MM.1S (cell line): ENCODE measurements around the gene ANO2.
A peak's percentile ranks its signal among the peaks of the same experiment; 100 is the strongest.

Source experiments
- DNase-seq: peaks from one replicate; pipeline ENCODE4 v3.0.0-alpha.2; 2015
- H2AFZ ChIP-seq: fragments of 300-600 bp; sonication (generic); 2 replicates; pipeline ENCODE4 v1.6.0; 2016; ENCODE audit warnings: antibody characterized with exemption, low read length
- H3F3A ChIP-seq: fragments of 300-600 bp; sonication (generic); 2 replicates; pipeline ENCODE4 v1.6.1; 2016; ENCODE audit warnings: mild to moderate bottlenecking, antibody characterized with exemption, low read length, moderate library complexity, mixed read lengths; ENCODE audit not compliant: insufficient read depth
- H3K27ac ChIP-seq: fragments of 300-600 bp; sonication (generic); 2 replicates; pipeline ENCODE4 v1.5.1; 2016; ENCODE audit warnings: mild to moderate bottlenecking, low read length
- H3K27me3 ChIP-seq: fragments of 300-600 bp; sonication (generic); replicated peaks from 2 replicates; pipeline ENCODE4 v1.6.0; 2016; ENCODE audit warnings: low read length; ENCODE audit not compliant: insufficient read depth
- H3K36me3 ChIP-seq: fragments of 300-600 bp; sonication (generic); replicated peaks from 2 replicates; pipeline ENCODE4 v1.6.1; 2016; ENCODE audit warnings: mild to moderate bottlenecking, low read length, mixed read lengths; ENCODE audit not compliant: insufficient read depth
- H3K4me1 ChIP-seq: fragments of 300-600 bp; sonication (generic); 2 replicates; pipeline ENCODE4 v1.6.1; 2016; ENCODE audit warnings: low read length, mixed read lengths
- H3K4me2 ChIP-seq: fragments of 300-600 bp; sonication (generic); 2 replicates; pipeline ENCODE4 v1.6.0; 2016; ENCODE audit warnings: low read depth, low read length
- H3K4me3 ChIP-seq: fragments of 300-600 bp; sonication (generic); 2 replicates; pipeline ENCODE4 v1.5.1; 2016; ENCODE audit warnings: low read length, mixed read lengths
- H3K79me2 ChIP-seq: fragments of 300-600 bp; sonication (generic); 2 replicates; pipeline ENCODE4 v1.6.1; 2016; ENCODE audit warnings: mixed run types, low read length, mixed read lengths
- H3K9ac ChIP-seq: fragments of 300-600 bp; sonication (generic); 2 replicates; pipeline ENCODE4 v1.6.1; 2016; ENCODE audit warnings: low read length, mixed read lengths
- H3K9me2 ChIP-seq: fragments of 300-600 bp; sonication (generic); replicated peaks from 2 replicates; pipeline ENCODE4 v1.6.1; 2016; ENCODE audit warnings: mild to moderate bottlenecking, low read length, mixed read lengths; ENCODE audit not compliant: insufficient read depth
- H3K9me3 ChIP-seq: fragments of 300-600 bp; sonication (generic); replicated peaks from 2 replicates; pipeline ENCODE4 v1.6.1; 2016; ENCODE audit warnings: mild to moderate bottlenecking, low read length, mixed read lengths; ENCODE audit not compliant: insufficient read depth
- H4K20me1 ChIP-seq: fragments of 300-600 bp; sonication (generic); 2 replicates; pipeline ENCODE4 v1.6.1; 2016; ENCODE audit warnings: mild to moderate bottlenecking, low read length, moderate library complexity, mixed read lengths; ENCODE audit not compliant: insufficient read depth
- CTCF ChIP-seq: fragments of 300-600 bp; sonication (generic); IDR thresholded peaks from 2 replicates; pipeline ENCODE4 v1.5.1; 2016; ENCODE audit warnings: antibody characterized with exemption, low read length, mixed read lengths
- EZH2 ChIP-seq: fragments of 300-600 bp; sonication (generic); optimal IDR thresholded peaks from 2 replicates; pipeline ENCODE3; 2017; ENCODE audit warnings: low read depth, mild to moderate bottlenecking, antibody characterized with exemption, low read length, mixed read lengths
- EZH2phosphoT487 ChIP-seq: fragments of 300-600 bp; sonication (generic); IDR thresholded peaks from 2 replicates; pipeline ENCODE4 v1.6.1; 2018; ENCODE audit warnings: antibody characterized with exemption, low read length

Gene ANO2

GRCh38 chr12:5713599-5714081 lies 231.4 kb downstream of the ANO2 start:
- DNase-seq = no peak
- H3K4me2 ChIP-seq = no peak overlapping the region
- no peak for TF ChIP-seq EZH2phosphoT487
- TF ChIP-seq EZH2 = no peak
- no peak for TF ChIP-seq CTCF
- H3K9me2 ChIP-seq = no peaks in the 10 kb centered on the region
- no peaks in the 10 kb centered on the region for H3K79me2 ChIP-seq
- no peaks in the 10 kb centered on the region for H3K36me3 ChIP-seq
- no peaks in the 10 kb centered on the region for H3K4me1 ChIP-seq
- H3K9me3 ChIP-seq = no peaks in the 10 kb centered on the region
- no peak overlapping the region for H3K4me3 ChIP-seq
- no peak overlapping the region for H3K27ac ChIP-seq
- no peak overlapping the region for H2AFZ ChIP-seq
- H3K27me3 ChIP-seq = no peaks in the 10 kb centered on the region
- no peaks in the 10 kb centered on the region for H4K20me1 ChIP-seq
- no peak overlapping the region for H3K9ac ChIP-seq
- no peaks in the 10 kb centered on the region for H3F3A ChIP-seq

- no peak overlapping the region for H3K9ac ChIP-seq
- no peaks in the 10 kb centered on the region for H3K9me2 ChIP-seq
- H3K36me3 ChIP-seq = no peaks in the 10 kb centered on the region
- TF ChIP-seq CTCF (no peak), EZH2phosphoT487 (no peak), EZH2 (no peak)
- H3F3A ChIP-seq = no peaks in the 10 kb centered on the region
- H2AFZ ChIP-seq = 0 out of 2 replicates have a peak overlapping the region, but pooled peaks have one; percentile 73
- no peaks in the 10 kb centered on the region for H3K27me3 ChIP-seq
- H4K20me1 ChIP-seq = no peaks in the 10 kb centered on the region
- H3K9me3 ChIP-seq = no peaks in the 10 kb centered on the region
- DNase-seq = no peak
- no peak overlapping the region for H3K27ac ChIP-seq
- H3K4me2 ChIP-seq = no peak overlapping the region
- H3K79me2 ChIP-seq = no peaks in the 10 kb centered on the region
- H3K4me1 ChIP-seq = no peaks in the 10 kb centered on the region
- H3K4me3 ChIP-seq = no peak overlapping the region
Measured at GRCh38 chr12:5710260-5710878, 234.7 kb downstream of the ANO2 start.

GRCh38 chr12:5708371-5708770 lies 236.7 kb downstream of the ANO2 start:
- Histone ChIP-seq H3K4me1 (no peaks in the 10 kb centered on the region), H3K4me3 (no peak overlapping the region), H3F3A (no peaks in the 10 kb centered on the region), H3K27me3 (no peaks in the 10 kb centered on the region), H3K4me2 (no peak overlapping the region), H3K27ac (no peak overlapping the region), H3K9me2 (no peaks in the 10 kb centered on the region), H3K79me2 (no peaks in the 10 kb centered on the region), H3K9ac (no peak overlapping the region), H3K36me3 (no peaks in the 10 kb centered on the region), H2AFZ (no peak overlapping the region), H4K20me1 (no peaks in the 10 kb centered on the region), H3K9me3 (no peaks in the 10 kb centered on the region)
- DNase-seq = no peak
- TF ChIP-seq CTCF (no peak), EZH2phosphoT487 (no peak), EZH2 (no peak)
